Effector memory CD4-positive, alpha-beta T cell (primary cell): ENCODE data around the gene MS4A2.

ENCODE experiments used
- DNase-seq, 3 donors: peaks; one replicate each; pipeline ENCODE4 v3.0.0-alpha.2; 2020
- H3K27ac ChIP-seq: 2 replicates; pipeline ENCODE4 v1.7.0; 2013; ENCODE audit warnings: mild to moderate bottlenecking, low read length, moderate library complexity; ENCODE audit not compliant: insufficient read depth, poor library complexity, severe bottlenecking
- H3K27me3 ChIP-seq: replicated peaks from 2 replicates; pipeline ENCODE4 v1.7.0; 2013; ENCODE audit warnings: mild to moderate bottlenecking, low read length; ENCODE audit not compliant: insufficient read depth, control insufficient read depth, poor library complexity, severe bottlenecking
- H3K36me3 ChIP-seq: 2 replicates; pipeline ENCODE4 v1.7.0; 2013; ENCODE audit warnings: mild to moderate bottlenecking, low read length, moderate library complexity; ENCODE audit not compliant: control insufficient read depth, insufficient read depth
- H3K4me1 ChIP-seq: 2 replicates; pipeline ENCODE4 v1.7.0; 2013; ENCODE audit warnings: low read length, mild to moderate bottlenecking; ENCODE audit not compliant: control insufficient read depth, insufficient read depth, poor library complexity, severe bottlenecking
- H3K4me3 ChIP-seq: 2 replicates; pipeline ENCODE4 v1.7.0; 2013; ENCODE audit warnings: low read length, low read depth, mild to moderate bottlenecking; ENCODE audit not compliant: insufficient read depth, poor library complexity, severe bottlenecking
- H3K9me3 ChIP-seq: 2 replicates; pipeline ENCODE4 v1.7.0; 2013; ENCODE audit warnings: mild to moderate bottlenecking, low read length, moderate library complexity; ENCODE audit not compliant: control insufficient read depth

Gene MS4A2

GRCh38 chr11:60143768-60144167, 55.3 kb downstream of the MS4A2 start:
- Histone ChIP-seq H3K9me3 (no peaks in the 10 kb centered on the region), H3K4me3 (no peak overlapping the region), H3K27ac (no peak overlapping the region), H3K4me1 (no peaks in the 10 kb centered on the region), H3K36me3 (no peaks in the 10 kb centered on the region), H3K27me3 (no peaks in the 10 kb centered on the region)
- no peak for DNase-seq

DNA sequence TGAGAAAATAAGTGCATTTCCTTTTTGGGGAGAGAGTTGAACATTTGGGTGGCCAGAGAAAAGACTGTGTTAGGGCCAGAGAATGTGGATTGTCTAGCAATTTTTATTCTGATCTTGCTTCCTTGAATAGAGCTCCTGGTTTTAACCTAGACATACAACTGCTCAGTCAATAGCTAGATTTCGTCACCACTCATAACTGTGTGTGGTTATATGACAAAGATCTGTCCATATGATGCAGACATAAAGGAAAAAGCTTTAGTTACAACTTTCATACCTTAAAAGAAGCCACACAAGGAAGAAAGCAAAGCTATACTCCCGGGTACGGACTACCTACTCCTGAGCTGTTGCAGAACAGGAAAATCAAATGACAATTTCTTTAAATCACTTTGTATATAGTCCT, 57.2 kb downstream of the MS4A2 start:
- Histone ChIP-seq H3K27me3 (no peaks in the 10 kb centered on the region), H3K4me3 (no peak overlapping the region), H3K9me3 (no peaks in the 10 kb centered on the region), H3K36me3 (no peaks in the 10 kb centered on the region), H3K4me1 (no peaks in the 10 kb centered on the region), H3K27ac (no peak overlapping the region)
- no peak for DNase-seq
